Bronchial epithelial cell (primary cell): ENCODE measurements around the gene ZNF35. TPM values are rescaled to one million over a fixed set of nuclear protein-coding genes. Genes with fewer than 3 reads are reported as not detected.

ENCODE experiments used
- DNase-seq: peaks from one replicate; pipeline ENCODE4 v3.0.0-alpha.2; 2010; ENCODE audit warnings: low read depth
- FAIRE-seq: peaks from 2 replicates; lab custom pipeline; 2011; peaks lifted over from hg19 to GRCh38; lab: Jason Lieb, UNC
- H3K27me3 ChIP-seq: 2 replicates; pipeline ENCODE4 v1.5.1; 2011; ENCODE audit warnings: low read length; ENCODE audit not compliant: control insufficient read depth, insufficient read depth
- H3K36me3 ChIP-seq: 2 replicates; pipeline ENCODE4 v1.5.1; 2011; ENCODE audit warnings: low read length; ENCODE audit not compliant: control insufficient read depth, insufficient read depth
- H3K4me3 ChIP-seq: 2 replicates; pipeline ENCODE4 v1.5.1; 2011; ENCODE audit warnings: mild to moderate bottlenecking, low read depth, low read length, control low read depth
- CTCF ChIP-seq: IDR thresholded peaks from 2 replicates; pipeline ENCODE4 v1.5.1; 2011; ENCODE audit warnings: mild to moderate bottlenecking, moderate library complexity, low read length, control low read depth, inconsistent platforms; ENCODE audit not compliant: insufficient read depth, severe bottlenecking
- total RNA-seq: library from RNA; depleted of rRNA; stranded (reverse); fragments of >200 nt; gene quantifications from 2 replicates; pipeline ENCODE4 v1.2.1, GENCODE V29; 2014

Gene ZNF35
- total RNA-seq = 14.0 and 14.5 TPM in 2 replicates

GRCh38 chr3:44648564-44649229 lies at the start of gene ZNF35:
ZNF35 (plus strand) TSS chr3:44648732; CDS start chr3:44651068, 2,336 bp downstream.
- no peak for FAIRE-seq
- TF ChIP-seq CTCF = no peak
- H3K27me3 ChIP-seq = no peaks in the 10 kb centered on the region
- peak; percentile 78 for DNase-seq
- H3K4me3 ChIP-seq = peak within 1 kb of the TSS; percentile 94
- peaks cover 9% of the 10 kb centered on the region for H3K36me3 ChIP-seq

DNA sequence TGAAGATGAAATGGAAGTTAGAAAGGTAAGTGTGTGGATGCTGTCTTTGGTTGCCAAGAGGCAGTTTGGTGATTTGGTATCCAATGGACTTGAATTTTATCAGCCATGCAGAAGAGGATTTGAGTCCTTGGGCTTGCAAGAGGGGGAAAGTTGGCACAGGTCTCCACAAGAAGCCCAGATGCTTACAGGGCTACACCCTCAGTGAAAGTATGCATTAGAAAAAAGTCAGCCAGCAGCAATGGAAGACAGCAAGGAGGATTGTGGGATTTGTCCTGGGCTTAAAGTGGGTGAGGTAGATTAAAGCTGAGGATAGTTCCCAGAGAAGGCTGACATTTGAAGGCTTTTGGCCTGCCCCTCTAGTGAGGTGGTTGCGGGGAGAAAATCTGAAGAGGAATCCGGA lies 46.8 kb upstream of the ZNF35 start:
- H3K27me3 ChIP-seq = no peaks in the 10 kb centered on the region
- FAIRE-seq (no peak), DNase-seq (no peak)
- H3K36me3 ChIP-seq = no peaks in the 10 kb centered on the region
- no peak overlapping the region for H3K4me3 ChIP-seq
- no peak for TF ChIP-seq CTCF

DNA sequence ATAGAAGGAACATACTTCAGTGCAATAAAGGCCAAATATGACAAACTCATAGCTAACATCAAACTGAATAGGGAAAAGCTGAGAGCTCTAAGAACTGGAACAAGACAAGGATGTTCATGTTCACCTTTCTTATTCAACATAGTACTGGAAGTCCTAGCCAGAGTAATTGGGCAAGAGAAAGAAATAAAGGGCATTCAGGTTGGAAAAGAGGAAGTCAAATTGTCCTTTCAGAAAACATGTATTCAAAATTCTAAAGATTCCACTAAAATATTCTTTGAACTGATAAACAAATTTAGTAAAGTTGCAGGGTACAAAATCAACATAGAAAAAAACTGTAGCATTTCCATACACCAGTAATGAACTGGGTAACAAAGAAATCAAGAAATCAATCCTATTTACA lies 35.9 kb upstream of the ZNF35 start:
- Histone ChIP-seq H3K4me3 (no peak overlapping the region), H3K36me3 (no peaks in the 10 kb centered on the region), H3K27me3 (no peaks in the 10 kb centered on the region)
- FAIRE-seq (no peak), DNase-seq (no peak)
- no peak for TF ChIP-seq CTCF

DNA sequence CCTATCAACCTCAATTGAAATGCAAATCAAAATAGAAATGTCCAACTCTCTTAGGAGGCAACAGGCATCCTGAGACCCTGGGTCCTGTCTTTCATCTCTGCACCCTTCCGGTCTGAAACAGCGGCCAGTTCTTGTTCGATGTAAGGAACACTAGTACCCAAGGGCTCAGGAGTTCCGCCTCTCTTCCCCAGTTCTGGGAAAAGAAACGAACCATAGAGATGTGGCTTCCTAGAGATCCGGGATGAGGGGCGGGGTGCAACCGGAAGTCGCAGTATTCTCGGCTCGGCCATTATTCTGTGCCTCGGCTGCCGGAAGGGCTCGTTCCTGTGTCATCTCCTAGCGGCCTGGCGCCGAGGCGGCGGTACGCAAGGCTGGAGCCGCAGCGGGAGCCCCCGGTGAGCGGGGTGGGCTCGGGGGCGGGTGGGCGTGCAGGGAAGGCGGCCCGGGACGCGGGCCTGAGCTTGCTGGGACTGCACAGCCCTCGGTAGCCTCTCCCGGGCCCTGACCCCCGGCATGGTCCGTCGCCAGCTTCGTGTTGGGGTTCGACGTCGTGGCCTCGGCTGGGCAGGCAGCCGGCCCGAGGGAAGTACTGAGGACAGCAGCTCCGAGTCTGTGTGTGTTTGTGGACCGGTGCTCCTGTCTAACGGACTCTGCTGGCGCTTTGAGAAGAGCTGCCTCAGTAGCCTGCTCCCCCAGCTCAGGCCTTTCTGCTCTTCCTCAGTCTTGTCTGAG lies 23.6 kb upstream of the ZNF35 start, which contains the start of gene ZNF197:
TSS of gene ZNF197 (plus strand) at position 288 of the 732 bp plus-strand sequence. CDS start 4,119 bp downstream, outside the sequence.
- no peaks in the 10 kb centered on the region for H3K27me3 ChIP-seq
- FAIRE-seq = no peak
- H3K4me3 ChIP-seq = peak within 1 kb of the TSS; percentile 87
- peak; percentile 73 for DNase-seq
- peaks cover 3% of the 10 kb centered on the region for H3K36me3 ChIP-seq
- TF ChIP-seq CTCF = no peak

DNA sequence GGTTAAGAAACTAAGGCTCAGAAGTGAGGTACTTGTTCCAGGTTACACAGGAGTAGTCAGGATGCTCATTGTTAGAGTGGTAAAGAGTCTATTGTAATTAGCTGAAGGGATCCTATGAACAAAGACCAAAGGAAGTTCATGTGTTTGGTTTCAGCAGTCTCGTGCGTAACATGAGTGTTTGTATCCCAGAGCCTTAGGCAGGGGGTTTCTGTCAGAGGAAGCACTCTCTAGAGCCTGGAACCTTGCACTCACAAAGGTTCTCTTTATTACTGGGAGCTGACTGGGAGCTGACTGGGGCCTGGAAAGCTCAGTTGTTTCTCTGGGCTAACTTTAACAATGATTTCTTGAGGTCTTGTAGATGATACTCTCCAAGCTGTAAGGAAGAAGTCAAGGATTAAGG lies 19.8 kb upstream of the ZNF35 start:
- FAIRE-seq (no peak), DNase-seq (no peak)
- no peak for TF ChIP-seq CTCF
- Histone ChIP-seq H3K36me3 (peaks cover 18% of the 10 kb centered on the region), H3K27me3 (no peaks in the 10 kb centered on the region), H3K4me3 (no peak overlapping the region)
